Tibial artery (tissue), 4 donors: ENCODE results near the gene AGGF1.

Source experiments
- DNase-seq, 2 donors: peaks; one replicate each; pipeline ENCODE4 v3.0.0-alpha.2; 2019
- H3K27ac ChIP-seq, 2 donors: fragments of 200-600 bp; sonication (generic) in 1 of 2; 1 replicate in 1 of 2; 2 replicates in 1 of 2; pipeline ENCODE4 v1.5.1; 2018 to 2019; ENCODE audit warnings: mild to moderate bottlenecking in 1 of 2
- H3K27me3 ChIP-seq, 2 donors: fragments of 200-600 bp; sonication (generic) in 1 of 2; one replicate each; pipeline versions ENCODE4 v1.5.1 to v1.6.0; 2016 to 2019
- H3K36me3 ChIP-seq, 3 donors: fragments of 200-600 bp; sonication (generic) in 2 of 3; one replicate each; pipeline ENCODE4 v1.5.1; 2016 to 2019; ENCODE audit warnings: mild to moderate bottlenecking in 2 of 3
- H3K4me1 ChIP-seq, 4 donors: fragments of 200-600 bp; sonication (generic) in 2 of 4; 1 replicate in 3 of 4; 2 replicates in 1 of 4; pipeline ENCODE4 v1.5.1; 2016 to 2019
- H3K4me3 ChIP-seq, 2 donors: fragments of 200-600 bp; sonication (generic) in 1 of 2; 1 replicate in 1 of 2; 2 replicates in 1 of 2; pipeline ENCODE4 v1.5.1; 2018 to 2019; ENCODE audit warnings: mild to moderate bottlenecking in 2 of 2
- H3K9me3 ChIP-seq, 3 donors: fragments of 200-600 bp; sonication (generic) in 1 of 3; one replicate each; pipeline ENCODE4 v1.5.1; 2016 to 2019
- intact Hi-C: fragments of 100-400 bp; cut with DNase I; formaldehyde crosslinking; loops from one replicate; pipeline ENCODE4 v1.15.0; 2023; ENCODE audit warnings: low total_unique reads
- TF ChIP-seq, protein P1 (sequence below), 2 experiments: fragments of 200-600 bp in 1 of 2; fragments of 450-650 bp in 1 of 2; IDR thresholded peaks; one replicate each; pipeline ENCODE4 v1.5.1; 2017 to 2019; ENCODE audit warnings: antibody characterized with exemption in 2 of 2, mild to moderate bottlenecking in 1 of 2, moderate library complexity in 1 of 2

Gene AGGF1

DNA sequence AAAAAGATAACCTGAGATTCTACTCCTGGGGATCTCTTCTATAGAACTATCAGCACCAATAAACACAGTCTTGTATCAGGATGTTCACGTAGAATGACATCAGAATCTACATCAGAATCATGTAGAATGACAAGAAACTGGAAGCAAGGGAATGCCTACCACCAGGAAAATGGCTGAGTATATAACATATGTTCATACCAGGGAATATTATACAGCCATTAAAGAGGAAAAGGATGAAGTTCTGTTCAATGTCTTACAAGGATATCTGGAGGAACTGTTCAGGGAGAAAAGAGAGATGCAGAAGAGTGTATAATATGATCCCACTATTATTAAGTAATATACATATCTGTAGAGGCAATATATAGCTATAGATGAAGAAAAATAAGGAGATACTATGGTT, 52.1 kb downstream of the AGGF1 start:
- no peak for DNase-seq
- intact Hi-C loops: no loop called here

DNA sequence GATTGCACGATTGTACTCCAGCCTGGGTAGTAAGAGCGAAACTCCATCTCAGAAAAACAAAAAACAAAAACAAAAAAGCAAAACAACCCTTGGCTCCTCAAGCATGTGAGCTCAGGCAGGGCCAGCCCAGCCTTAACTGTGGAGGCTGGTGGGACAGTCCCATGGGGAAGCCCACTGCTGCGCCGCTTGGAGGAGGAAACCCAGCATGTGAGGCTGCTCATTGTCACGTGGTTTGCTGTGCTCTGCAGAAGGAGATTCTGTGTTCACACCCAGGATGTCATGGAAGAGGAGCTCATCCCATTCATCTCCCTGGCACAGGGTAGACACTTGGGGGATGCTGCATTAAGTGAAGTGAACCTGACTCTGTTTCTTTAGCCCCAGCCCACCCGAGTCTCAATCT, 52.9 kb downstream of the AGGF1 start:
- TF ChIP-seq, protein P1, sequence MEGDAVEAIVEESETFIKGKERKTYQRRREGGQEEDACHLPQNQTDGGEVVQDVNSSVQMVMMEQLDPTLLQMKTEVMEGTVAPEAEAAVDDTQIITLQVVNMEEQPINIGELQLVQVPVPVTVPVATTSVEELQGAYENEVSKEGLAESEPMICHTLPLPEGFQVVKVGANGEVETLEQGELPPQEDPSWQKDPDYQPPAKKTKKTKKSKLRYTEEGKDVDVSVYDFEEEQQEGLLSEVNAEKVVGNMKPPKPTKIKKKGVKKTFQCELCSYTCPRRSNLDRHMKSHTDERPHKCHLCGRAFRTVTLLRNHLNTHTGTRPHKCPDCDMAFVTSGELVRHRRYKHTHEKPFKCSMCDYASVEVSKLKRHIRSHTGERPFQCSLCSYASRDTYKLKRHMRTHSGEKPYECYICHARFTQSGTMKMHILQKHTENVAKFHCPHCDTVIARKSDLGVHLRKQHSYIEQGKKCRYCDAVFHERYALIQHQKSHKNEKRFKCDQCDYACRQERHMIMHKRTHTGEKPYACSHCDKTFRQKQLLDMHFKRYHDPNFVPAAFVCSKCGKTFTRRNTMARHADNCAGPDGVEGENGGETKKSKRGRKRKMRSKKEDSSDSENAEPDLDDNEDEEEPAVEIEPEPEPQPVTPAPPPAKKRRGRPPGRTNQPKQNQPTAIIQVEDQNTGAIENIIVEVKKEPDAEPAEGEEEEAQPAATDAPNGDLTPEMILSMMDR (IDR thresholded peaks at IDR 0.05): no peak

More for the DNA sequence above, 52.1 kb downstream of the AGGF1 start:
- peaks cover 0 to 6% (median 0%) of the 10 kb centered on the region in 3 donors for H3K36me3 ChIP-seq
- H3K9me3 ChIP-seq: no peaks in the 10 kb centered on the region
- peaks cover 0 to 17% (median 2%) of the 10 kb centered on the region in 4 donors for H3K4me1 ChIP-seq
- TF ChIP-seq, protein P1 (IDR thresholded peaks at IDR 0.05): no peak
- no peaks in the 10 kb centered on the region for H3K27me3 ChIP-seq
- no peak overlapping the region for H3K27ac ChIP-seq
- H3K4me3 ChIP-seq: no peak overlapping the region

DNA sequence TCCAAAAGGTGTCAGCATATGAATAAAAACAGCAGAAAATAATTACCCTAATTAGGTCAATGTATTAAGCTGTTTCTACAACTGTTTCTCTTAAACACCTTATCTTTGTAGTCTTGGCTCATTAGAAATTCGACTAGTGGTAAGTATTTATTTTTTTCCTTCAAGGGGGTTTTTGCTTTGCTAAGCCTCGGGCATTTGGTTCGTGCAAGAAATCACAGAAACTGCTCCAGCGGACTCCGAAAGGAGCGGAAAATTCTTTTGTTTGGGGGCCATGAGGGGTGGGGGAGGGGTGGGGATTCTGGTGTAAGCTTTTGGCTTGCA, 56.1 kb downstream of the AGGF1 start:
- intact Hi-C loops: loop anchor here (5.0 kb wide), 1 partner anchor 51 kb away; no protein-coding TSS in a partner anchor
- peak overlapping the region; percentile 84 to 94 for H3K27ac ChIP-seq
- H3K4me1 ChIP-seq: peaks cover 0 to 19% (median 7%) of the 10 kb centered on the region in 4 donors
- H3K27me3 ChIP-seq: no peaks in the 10 kb centered on the region
- peak overlapping the region; percentile 67 to 89 for H3K4me3 ChIP-seq
- no peaks in the 10 kb centered on the region for H3K9me3 ChIP-seq
- TF ChIP-seq, protein P1 (IDR thresholded peaks at IDR 0.05): no peak
- DNase-seq: no peak
- H3K36me3 ChIP-seq: peaks cover 0 to 6% (median 0%) of the 10 kb centered on the region in 3 donors

More for the DNA sequence above, 52.9 kb downstream of the AGGF1 start:
- H3K4me1 ChIP-seq: peaks cover 0 to 18% (median 6%) of the 10 kb centered on the region in 4 donors
- no peak overlapping the region for H3K4me3 ChIP-seq
- no peak for DNase-seq
- H3K27me3 ChIP-seq: no peaks in the 10 kb centered on the region
- peaks cover 0 to 6% (median 0%) of the 10 kb centered on the region in 3 donors for H3K36me3 ChIP-seq
- intact Hi-C loops: no loop called here
- no peaks in the 10 kb centered on the region for H3K9me3 ChIP-seq
- H3K27ac ChIP-seq: no peak overlapping the region

DNA sequence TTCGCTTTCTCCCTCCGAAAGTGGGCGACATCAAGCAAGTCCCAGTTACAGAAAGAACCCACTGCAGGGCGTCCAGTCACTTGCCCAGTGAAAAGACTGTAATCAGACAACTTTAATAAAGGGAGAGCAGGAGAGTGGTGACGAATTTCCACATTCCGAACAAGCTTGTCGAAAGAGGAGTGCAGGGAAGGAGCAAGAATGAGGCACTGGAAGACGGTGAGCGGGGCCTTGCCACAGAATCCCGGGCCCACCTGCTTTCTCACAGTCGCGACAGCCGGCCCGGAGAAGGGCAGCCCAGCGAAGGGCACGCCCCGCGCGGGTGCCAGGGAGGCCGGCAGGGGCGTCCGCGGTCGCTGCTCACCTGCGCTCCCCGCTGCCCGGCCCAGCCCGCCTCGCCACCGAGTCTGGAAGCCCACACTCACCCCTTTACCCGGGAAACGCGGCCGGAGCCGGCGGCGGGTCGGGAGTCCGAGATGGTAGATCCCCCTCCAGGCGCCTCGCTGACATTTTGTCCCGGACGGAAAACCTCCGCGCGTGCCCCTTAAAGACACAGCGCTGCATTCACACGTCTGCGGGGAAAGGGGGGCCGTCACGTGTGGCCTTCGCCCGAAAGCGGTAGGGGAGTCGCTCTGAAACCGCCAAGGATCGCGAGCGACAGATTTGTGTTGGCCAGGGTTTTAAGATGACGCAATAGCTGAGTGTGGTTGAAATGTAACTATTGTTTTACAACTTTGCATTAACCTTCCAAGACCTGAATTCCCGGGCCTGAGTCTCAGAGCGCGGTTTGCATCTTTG, 56.7 kb downstream of the AGGF1 start, which contains the start of gene ZBED3:
ZBED3 (minus strand) TSS at position 597 of the 795 bp plus-strand sequence. CDS start 9,407 bp downstream, outside the sequence.
- intact Hi-C loops: loop anchor here (5.0 kb wide), 1 partner anchor 50 kb away; no protein-coding TSS in a partner anchor
- no peaks in the 10 kb centered on the region for H3K27me3 ChIP-seq
- H3K4me1 ChIP-seq: peaks cover 0 to 19% (median 7%) of the 10 kb centered on the region in 4 donors
- no peaks in the 10 kb centered on the region for H3K9me3 ChIP-seq
- H3K27ac ChIP-seq: peak within 1 kb of the TSS; percentile 84 to 94
- TF ChIP-seq, protein P1 (IDR thresholded peaks at IDR 0.05): peak in 1 of 2 experiments; percentile 18
- peak within 1 kb of the TSS; percentile 67 to 89 for H3K4me3 ChIP-seq
- peaks cover 0 to 6% (median 0%) of the 10 kb centered on the region in 3 donors for H3K36me3 ChIP-seq
- DNase-seq: peak; percentile 67 to 86

DNA sequence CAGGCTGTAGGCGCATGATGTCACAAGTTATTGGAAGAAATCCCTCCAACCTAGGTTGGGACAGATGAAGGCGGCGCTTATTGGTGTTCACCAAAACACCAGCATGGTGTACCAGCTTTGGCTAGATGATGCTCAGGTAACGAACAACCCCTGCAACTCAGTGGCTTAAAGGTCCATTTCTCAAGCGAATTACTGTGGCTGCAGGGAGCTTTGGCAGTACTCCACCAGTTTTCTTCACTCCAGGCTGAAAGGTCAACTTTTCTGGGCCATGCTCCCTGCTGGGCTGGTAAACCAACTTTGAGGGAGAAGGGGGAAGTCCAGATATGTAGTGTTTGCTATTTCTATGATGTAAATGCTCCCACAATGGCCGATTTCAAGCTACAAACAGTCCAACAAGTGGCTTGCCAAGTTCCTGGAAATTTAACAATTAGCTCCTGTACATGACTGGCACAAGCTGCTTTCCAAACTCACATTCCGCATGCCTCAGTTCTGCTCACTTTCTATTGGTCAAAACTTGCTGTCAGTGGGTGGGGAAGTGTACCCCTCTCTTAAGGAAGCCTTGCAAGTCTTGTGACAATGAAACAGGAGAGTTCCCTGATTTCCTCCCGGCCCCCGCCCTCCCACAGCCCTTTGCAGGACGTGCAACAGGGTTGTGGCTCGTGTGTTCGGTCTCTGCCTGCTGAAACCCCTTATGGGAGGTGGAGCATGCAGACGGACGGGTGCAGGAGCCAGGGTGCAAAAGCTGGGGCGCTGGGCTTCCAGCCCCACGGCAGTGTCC, 57.5 kb downstream of the AGGF1 start:
- intact Hi-C loops: loop anchor here (5.0 kb wide), 1 partner anchor 50 kb away; no protein-coding TSS in a partner anchor
- H3K4me1 ChIP-seq: peaks cover 0 to 19% (median 7%) of the 10 kb centered on the region in 4 donors
- peak overlapping the region; percentile 67 to 89 for H3K4me3 ChIP-seq
- TF ChIP-seq, protein P1 (IDR thresholded peaks at IDR 0.05): no peak
- H3K9me3 ChIP-seq: no peaks in the 10 kb centered on the region
- H3K27me3 ChIP-seq: no peaks in the 10 kb centered on the region
- peak; percentile 46 to 72 for DNase-seq
- peak overlapping the region; percentile 84 to 94 for H3K27ac ChIP-seq
- peaks cover 0 to 6% (median 0%) of the 10 kb centered on the region in 3 donors for H3K36me3 ChIP-seq
